ENCODE measurements around the gene EARS2.

EARS2 gene

GRCh38 chr16:23482778-23483177 is 74.4 kb downstream of the EARS2 start:
- no peak for DNase-seq (ENCODE audit: low spot score)

- DNase-seq (ENCODE audit: low spot score): no peak
Observed at GRCh38 chr16:23480257-23480656, 76.9 kb downstream of the EARS2 start.

GRCh38 chr16:23479138-23479537 is 78.0 kb downstream of the EARS2 start:
- DNase-seq (ENCODE audit: low spot score): no peak

GRCh38 chr16:23478566-23478965 is 78.6 kb downstream of the EARS2 start:
- no peak for DNase-seq (ENCODE audit: low spot score)

DNA sequence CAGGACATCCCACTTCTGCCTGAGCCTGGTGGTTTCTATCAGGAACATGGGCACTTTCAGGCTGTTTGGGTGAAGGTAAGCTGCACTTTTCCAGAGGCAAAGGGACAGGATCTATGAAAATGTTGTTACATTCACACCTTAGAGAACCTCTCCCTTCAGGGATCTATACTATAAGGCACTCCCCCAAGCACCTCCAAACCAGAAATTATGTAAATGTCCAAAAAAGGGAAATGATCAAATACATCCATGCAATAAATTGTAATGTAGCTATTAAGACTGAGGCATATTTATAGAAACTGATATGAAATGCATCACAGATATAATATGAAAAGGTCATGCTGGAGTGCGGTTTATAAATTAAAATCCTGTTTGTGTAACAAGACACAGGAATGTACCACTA is 80.9 kb downstream of the EARS2 start:
- no peak for DNase-seq (ENCODE audit: low spot score)
